ENCODE measurements around the gene UGT1A8. TPM values are rescaled to one million over a fixed set of nuclear protein-coding genes. Genes with fewer than 3 reads are reported as not detected.

UGT1A8 gene
- total and polyA plus RNA-seq, 9 of the 15 experiments (the other 6 are each of a cell fraction or from before 2014, with no cell fraction given) = 0.04 TPM; not detected in 8

DNA sequence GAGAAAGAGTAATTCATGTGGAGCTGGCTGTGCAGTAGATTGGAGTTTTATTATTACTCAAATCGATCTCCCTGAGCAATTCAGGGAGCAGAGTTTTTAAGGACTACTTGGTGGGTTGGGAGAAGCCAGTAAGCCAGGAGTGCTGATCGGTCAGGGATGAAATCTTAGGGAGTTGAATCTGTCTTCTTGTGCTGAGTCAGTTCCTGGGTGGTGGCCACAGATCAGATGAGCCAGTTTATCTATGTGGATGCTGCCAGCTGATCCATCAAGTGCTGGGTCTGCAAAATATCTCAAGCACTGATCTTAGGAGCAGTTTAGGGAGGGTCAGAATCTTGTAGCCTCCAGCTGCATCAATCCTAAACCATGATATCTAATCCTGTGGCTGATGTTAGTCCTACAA is 17.0 kb upstream of the UGT1A8 start (continued):
- TF ChIP-seq CREB1 (IDR thresholded peaks at IDR 0.05) (no peak), CREB1 (CRISPR knock-in tag; IDR thresholded peaks at IDR 0.05) (no peak), ZNF717 (CRISPR knock-in tag; IDR thresholded peaks at IDR 0.05) (no peak), SRSF7 (optimal IDR thresholded peaks at IDR 0.05; ENCODE audit: low read depth, low read length) (no peak), NFE2L1 (tag; IDR thresholded peaks at IDR 0.05; ENCODE audit: borderline replicate concordance, low read depth) (no peak), STAT5A (IDR thresholded peaks at IDR 0.05; ENCODE audit: borderline replicate concordance, low read length) (no peak), HSF4 (CRISPR knock-in tag; IDR thresholded peaks at IDR 0.05; ENCODE audit: borderline replicate concordance) (no peak), CBFA2T3 (IDR thresholded peaks at IDR 0.05) (0 out of 2 replicates have a peak, but pooled peaks have one; percentile 19), RBM34 (IDR thresholded peaks at IDR 0.05; ENCODE audit: borderline replicate concordance, insufficient read depth, low read length) (no peak), SMARCA4 (IDR thresholded peaks at IDR 0.05) (no peak), SETDB1 (IDR thresholded peaks at IDR 0.05; ENCODE audit: low read length) (no peak), SRSF3 (IDR thresholded peaks at IDR 0.05; ENCODE audit: insufficient read depth, low read length) (no peak), FOSL1 (tag; conservative IDR thresholded peaks at IDR 0.05) (peak; percentile 56), SMAD3 (CRISPR knock-in tag; conservative IDR thresholded peaks at IDR 0.05) (no peak), MTA2 (IDR thresholded peaks at IDR 0.05; ENCODE audit: low read depth) (no peak), ELF4 (CRISPR knock-in tag; IDR thresholded peaks at IDR 0.05) (no peak), POLR3G (IDR thresholded peaks at IDR 0.05; ENCODE audit: extremely low read depth, insufficient read length, insufficient replicate concordance) (no peak), ZNF384 (IDR thresholded peaks at IDR 0.05; ENCODE audit: low read depth, low read length) (no peak), C11orf30 (IDR thresholded peaks at IDR 0.05; ENCODE audit: low read depth) (peak; percentile 66), TGIF2 (CRISPR knock-in tag; IDR thresholded peaks at IDR 0.05) (no peak), NFE2 (IDR thresholded peaks at IDR 0.05; ENCODE audit: low read depth) (peak; percentile 54; the same call in 1 of the 2 replicates), ZNF124 (CRISPR knock-in tag; IDR thresholded peaks at IDR 0.05) (no peak), ZNF699 (CRISPR knock-in tag; IDR thresholded peaks at IDR 0.05; ENCODE audit: insufficient replicate concordance) (no peak), ZNF175 (CRISPR knock-in tag; IDR thresholded peaks at IDR 0.05; ENCODE audit: low read depth) (no peak), ZNF232 (CRISPR knock-in tag; IDR thresholded peaks at IDR 0.05) (no peak)
- TF ChIP-seq, protein P1, sequence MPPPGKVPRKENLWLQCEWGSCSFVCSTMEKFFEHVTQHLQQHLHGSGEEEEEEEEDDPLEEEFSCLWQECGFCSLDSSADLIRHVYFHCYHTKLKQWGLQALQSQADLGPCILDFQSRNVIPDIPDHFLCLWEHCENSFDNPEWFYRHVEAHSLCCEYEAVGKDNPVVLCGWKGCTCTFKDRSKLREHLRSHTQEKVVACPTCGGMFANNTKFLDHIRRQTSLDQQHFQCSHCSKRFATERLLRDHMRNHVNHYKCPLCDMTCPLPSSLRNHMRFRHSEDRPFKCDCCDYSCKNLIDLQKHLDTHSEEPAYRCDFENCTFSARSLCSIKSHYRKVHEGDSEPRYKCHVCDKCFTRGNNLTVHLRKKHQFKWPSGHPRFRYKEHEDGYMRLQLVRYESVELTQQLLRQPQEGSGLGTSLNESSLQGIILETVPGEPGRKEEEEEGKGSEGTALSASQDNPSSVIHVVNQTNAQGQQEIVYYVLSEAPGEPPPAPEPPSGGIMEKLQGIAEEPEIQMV (tag; conservative IDR thresholded peaks at IDR 0.05; ENCODE audit: low read depth) = no peak
- TF ChIP-seq, protein P2, sequence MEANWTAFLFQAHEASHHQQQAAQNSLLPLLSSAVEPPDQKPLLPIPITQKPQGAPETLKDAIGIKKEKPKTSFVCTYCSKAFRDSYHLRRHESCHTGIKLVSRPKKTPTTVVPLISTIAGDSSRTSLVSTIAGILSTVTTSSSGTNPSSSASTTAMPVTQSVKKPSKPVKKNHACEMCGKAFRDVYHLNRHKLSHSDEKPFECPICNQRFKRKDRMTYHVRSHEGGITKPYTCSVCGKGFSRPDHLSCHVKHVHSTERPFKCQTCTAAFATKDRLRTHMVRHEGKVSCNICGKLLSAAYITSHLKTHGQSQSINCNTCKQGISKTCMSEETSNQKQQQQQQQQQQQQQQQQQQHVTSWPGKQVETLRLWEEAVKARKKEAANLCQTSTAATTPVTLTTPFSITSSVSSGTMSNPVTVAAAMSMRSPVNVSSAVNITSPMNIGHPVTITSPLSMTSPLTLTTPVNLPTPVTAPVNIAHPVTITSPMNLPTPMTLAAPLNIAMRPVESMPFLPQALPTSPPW (CRISPR knock-in tag; IDR thresholded peaks at IDR 0.05) = peak; percentile 16; the same call in 1 of the 2 replicates
- TF ChIP-seq, protein P3, sequence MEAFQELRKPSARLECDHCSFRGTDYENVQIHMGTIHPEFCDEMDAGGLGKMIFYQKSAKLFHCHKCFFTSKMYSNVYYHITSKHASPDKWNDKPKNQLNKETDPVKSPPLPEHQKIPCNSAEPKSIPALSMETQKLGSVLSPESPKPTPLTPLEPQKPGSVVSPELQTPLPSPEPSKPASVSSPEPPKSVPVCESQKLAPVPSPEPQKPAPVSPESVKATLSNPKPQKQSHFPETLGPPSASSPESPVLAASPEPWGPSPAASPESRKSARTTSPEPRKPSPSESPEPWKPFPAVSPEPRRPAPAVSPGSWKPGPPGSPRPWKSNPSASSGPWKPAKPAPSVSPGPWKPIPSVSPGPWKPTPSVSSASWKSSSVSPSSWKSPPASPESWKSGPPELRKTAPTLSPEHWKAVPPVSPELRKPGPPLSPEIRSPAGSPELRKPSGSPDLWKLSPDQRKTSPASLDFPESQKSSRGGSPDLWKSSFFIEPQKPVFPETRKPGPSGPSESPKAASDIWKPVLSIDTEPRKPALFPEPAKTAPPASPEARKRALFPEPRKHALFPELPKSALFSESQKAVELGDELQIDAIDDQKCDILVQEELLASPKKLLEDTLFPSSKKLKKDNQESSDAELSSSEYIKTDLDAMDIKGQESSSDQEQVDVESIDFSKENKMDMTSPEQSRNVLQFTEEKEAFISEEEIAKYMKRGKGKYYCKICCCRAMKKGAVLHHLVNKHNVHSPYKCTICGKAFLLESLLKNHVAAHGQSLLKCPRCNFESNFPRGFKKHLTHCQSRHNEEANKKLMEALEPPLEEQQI (IDR thresholded peaks at IDR 0.05) = no peak
